ENCODE measurements around the gene ENOX1.

DNA sequence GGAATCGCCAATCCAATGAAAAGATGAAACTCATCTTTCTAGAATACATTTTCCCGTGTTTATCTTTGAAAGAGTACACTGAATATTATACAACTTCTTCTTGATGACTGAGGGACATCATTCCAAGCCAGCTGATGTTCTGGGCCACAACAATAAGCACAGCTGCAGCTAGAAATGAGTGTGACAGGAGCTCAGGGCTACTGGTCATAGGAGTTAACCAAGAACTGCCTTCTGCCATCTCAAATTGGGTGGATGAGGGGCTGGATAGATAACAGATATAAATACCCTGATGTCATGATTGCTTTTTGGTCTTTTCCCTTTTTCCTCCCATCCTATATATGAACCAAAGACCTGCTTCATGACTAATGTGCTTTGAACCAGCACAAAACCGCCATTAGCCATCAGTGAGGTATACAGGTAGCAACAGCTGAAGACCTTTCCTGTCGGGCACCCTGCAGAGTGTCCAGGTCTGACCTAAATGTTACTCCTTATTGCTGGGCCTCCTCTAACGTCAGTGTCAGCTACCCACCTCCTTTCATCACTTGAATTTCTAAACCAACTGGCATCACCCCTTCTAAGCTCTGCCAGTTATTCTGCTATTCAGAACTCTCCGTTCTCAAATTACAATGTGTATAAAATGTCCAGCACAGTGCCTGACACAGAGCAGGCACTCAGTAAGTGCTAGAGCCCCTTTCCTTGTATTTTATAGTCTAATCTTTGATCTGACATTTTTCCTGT, 178.2 kb downstream of the ENOX1 start:
- TF ChIP-seq, protein P1, sequence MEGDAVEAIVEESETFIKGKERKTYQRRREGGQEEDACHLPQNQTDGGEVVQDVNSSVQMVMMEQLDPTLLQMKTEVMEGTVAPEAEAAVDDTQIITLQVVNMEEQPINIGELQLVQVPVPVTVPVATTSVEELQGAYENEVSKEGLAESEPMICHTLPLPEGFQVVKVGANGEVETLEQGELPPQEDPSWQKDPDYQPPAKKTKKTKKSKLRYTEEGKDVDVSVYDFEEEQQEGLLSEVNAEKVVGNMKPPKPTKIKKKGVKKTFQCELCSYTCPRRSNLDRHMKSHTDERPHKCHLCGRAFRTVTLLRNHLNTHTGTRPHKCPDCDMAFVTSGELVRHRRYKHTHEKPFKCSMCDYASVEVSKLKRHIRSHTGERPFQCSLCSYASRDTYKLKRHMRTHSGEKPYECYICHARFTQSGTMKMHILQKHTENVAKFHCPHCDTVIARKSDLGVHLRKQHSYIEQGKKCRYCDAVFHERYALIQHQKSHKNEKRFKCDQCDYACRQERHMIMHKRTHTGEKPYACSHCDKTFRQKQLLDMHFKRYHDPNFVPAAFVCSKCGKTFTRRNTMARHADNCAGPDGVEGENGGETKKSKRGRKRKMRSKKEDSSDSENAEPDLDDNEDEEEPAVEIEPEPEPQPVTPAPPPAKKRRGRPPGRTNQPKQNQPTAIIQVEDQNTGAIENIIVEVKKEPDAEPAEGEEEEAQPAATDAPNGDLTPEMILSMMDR (IDR thresholded peaks at IDR 0.05): no peak
- no peak for TF ChIP-seq ZFX (IDR thresholded peaks at IDR 0.05; ENCODE audit: borderline replicate concordance)
